ENCODE data around the gene HCFC1R1.

DNA sequence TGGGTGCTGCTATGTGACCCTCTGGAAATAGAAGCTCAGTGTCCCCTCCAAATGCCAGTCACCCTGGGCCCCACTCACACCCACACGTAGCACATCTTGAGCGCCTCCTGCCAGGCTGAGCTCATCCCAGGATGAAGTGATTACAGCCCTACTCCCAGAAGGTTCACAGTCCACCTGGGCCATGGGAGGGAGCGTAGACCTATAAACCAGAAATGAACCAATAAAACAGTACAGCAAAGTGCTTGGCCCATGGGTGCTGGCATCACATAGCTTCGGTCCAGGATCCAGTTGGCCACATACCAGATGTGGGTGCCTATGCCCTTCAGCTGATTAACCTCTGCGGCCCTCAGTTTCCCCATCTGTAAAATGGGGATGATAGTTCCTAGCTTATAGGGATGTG is 15.2 kb upstream of the HCFC1R1 start:
- TF ChIP-seq, protein P1, sequence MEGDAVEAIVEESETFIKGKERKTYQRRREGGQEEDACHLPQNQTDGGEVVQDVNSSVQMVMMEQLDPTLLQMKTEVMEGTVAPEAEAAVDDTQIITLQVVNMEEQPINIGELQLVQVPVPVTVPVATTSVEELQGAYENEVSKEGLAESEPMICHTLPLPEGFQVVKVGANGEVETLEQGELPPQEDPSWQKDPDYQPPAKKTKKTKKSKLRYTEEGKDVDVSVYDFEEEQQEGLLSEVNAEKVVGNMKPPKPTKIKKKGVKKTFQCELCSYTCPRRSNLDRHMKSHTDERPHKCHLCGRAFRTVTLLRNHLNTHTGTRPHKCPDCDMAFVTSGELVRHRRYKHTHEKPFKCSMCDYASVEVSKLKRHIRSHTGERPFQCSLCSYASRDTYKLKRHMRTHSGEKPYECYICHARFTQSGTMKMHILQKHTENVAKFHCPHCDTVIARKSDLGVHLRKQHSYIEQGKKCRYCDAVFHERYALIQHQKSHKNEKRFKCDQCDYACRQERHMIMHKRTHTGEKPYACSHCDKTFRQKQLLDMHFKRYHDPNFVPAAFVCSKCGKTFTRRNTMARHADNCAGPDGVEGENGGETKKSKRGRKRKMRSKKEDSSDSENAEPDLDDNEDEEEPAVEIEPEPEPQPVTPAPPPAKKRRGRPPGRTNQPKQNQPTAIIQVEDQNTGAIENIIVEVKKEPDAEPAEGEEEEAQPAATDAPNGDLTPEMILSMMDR (IDR thresholded peaks at IDR 0.05 in 4 of 5, conservative IDR thresholded peaks at IDR 0.05 in 1 of 5): no peak
- TF ChIP-seq POLR2A (IDR thresholded peaks at IDR 0.05): no peak

All from gastrocnemius medialis (tissue), 4 donors.